GM12875 (cell line): Measurements from ENCODE around the gene STOML1.

Source experiments
- H3K4me3 ChIP-seq: one replicate; pipeline ENCODE4 v1.5.1; 2011; ENCODE audit warnings: low read depth, low read length, control low read depth
- CTCF ChIP-seq: IDR thresholded peaks from 2 replicates; pipeline ENCODE4 v1.5.1; 2011; ENCODE audit warnings: low read depth, mild to moderate bottlenecking, control low read depth, inconsistent platforms, low read length, moderate library complexity, borderline replicate concordance; ENCODE audit not compliant: insufficient read depth

Gene STOML1

GRCh38 chr15:73952913-73953750, 39.0 kb downstream of the STOML1 start:
- no peak for TF ChIP-seq CTCF
- H3K4me3 ChIP-seq: no peak overlapping the region

- H3K4me3 ChIP-seq: no peak overlapping the region
- TF ChIP-seq CTCF: no peak
Observed at GRCh38 chr15:73952171-73952912, 39.8 kb downstream of the STOML1 start.

GRCh38 chr15:73951601-73952000, 40.5 kb downstream of the STOML1 start:
- TF ChIP-seq CTCF: no peak
- no peak overlapping the region for H3K4me3 ChIP-seq

GRCh38 chr15:73950831-73951561, 41.1 kb downstream of the STOML1 start:
- no peak overlapping the region for H3K4me3 ChIP-seq
- TF ChIP-seq CTCF: peak; percentile 82

- no peak overlapping the region for H3K4me3 ChIP-seq
- TF ChIP-seq CTCF: no peak
Observed at GRCh38 chr15:73950479-73950830, 41.6 kb downstream of the STOML1 start.

GRCh38 chr15:73949496-73949895, 42.6 kb downstream of the STOML1 start:
- TF ChIP-seq CTCF: no peak
- H3K4me3 ChIP-seq: no peak overlapping the region
